Sigmoid colon (tissue), 7 donors: ENCODE measurements around the gene ENG. TPM values are rescaled to one million over a fixed set of nuclear protein-coding genes. Genes with fewer than 3 reads are reported as not detected.
A peak's percentile ranks its signal among the peaks of the same experiment; 100 is the strongest.
"Not testable (repeated sequence)": the region's sequence is repeated elsewhere in the genome, so short reads cannot be mapped to it uniquely, and the experiment has no call there.

Source experiments
- DNase-seq: peaks from one replicate; pipeline ENCODE4 v3.0.0-alpha.2; 2019
- H3K27ac ChIP-seq, 4 donors: fragments of 200-600 bp; sonication (generic); one replicate each; pipeline ENCODE4 v1.5.1; 2016 to 2019; ENCODE audit warnings: mild to moderate bottlenecking in 1 of 4
- H3K27me3 ChIP-seq, 3 donors: fragments of 200-600 bp; sonication (generic); one replicate each; pipeline ENCODE4 v1.5.1; 2019; ENCODE audit warnings: mild to moderate bottlenecking in 1 of 3
- H3K36me3 ChIP-seq, 4 donors: fragments of 200-600 bp; sonication (generic); one replicate each; pipeline ENCODE4 v1.5.1; 2016 to 2019
- H3K4me1 ChIP-seq, 4 donors: fragments of 200-600 bp; sonication (generic); one replicate each; pipeline ENCODE4 v1.5.1; 2017 to 2019
- H3K4me3 ChIP-seq, 4 donors: fragments of 200-600 bp; sonication (generic); one replicate each; pipeline ENCODE4 v1.5.1; 2017 to 2019; ENCODE audit warnings: mild to moderate bottlenecking in 2 of 4, moderate library complexity in 1 of 4
- H3K9me3 ChIP-seq, 4 donors: fragments of 200-600 bp in 3 of 4; sonication (generic) in 3 of 4; one replicate each; pipeline versions ENCODE4 v1.5.1 to v1.6.1; 2013 to 2019
- EP300 ChIP-seq, 4 donors: sonication (generic); formaldehyde crosslinking; IDR thresholded peaks; one replicate each; pipeline ENCODE4 v1.6.1; 2017; ENCODE audit warnings: antibody characterized with exemption in 4 of 4
- POLR2A ChIP-seq, 2 donors: fragments of 450-650 bp; IDR thresholded peaks; one replicate each; pipeline ENCODE4 v1.6.1; 2016; ENCODE audit warnings: antibody characterized with exemption in 2 of 2, mild to moderate bottlenecking in 2 of 2, moderate library complexity in 2 of 2
- POLR2AphosphoS5 ChIP-seq, 4 donors: sonication (generic); formaldehyde crosslinking; IDR thresholded peaks; one replicate each; pipeline ENCODE4 v1.6.1; 2017; ENCODE audit warnings: antibody characterized with exemption in 4 of 4
- WGBS, 2 donors: extraction: QIAGEN DNeasy Blood & Tissue Kit; methylation state at CpG; one replicate each; pipeline ENCODE4 v1.1.7; 2013; 5-methylcytosine and 5-hydroxymethylcytosine counted together
- intact Hi-C: fragments of 100-400 bp; cut with DNase I; formaldehyde crosslinking; loops from one replicate; pipeline ENCODE4 v1.15.1; 2023
- polyA plus RNA-seq, 3 donors: library from polyadenylated mRNA; stranded (reverse); fragments of 200-250 nt; gene quantifications; one replicate each; pipeline ENCODE4 v1.2.3, GENCODE V29; 2013
- total RNA-seq, 4 donors: library from RNA; depleted of rRNA; stranded (reverse); fragments of >200 nt; gene quantifications; one replicate each; pipeline ENCODE4 v1.1.0, GENCODE V29; 2016
- TF ChIP-seq, protein P1 (sequence below), 4 experiments: fragments of 450-650 bp in 3 of 4; fragments of 200-600 bp in 1 of 4; IDR thresholded peaks; one replicate each; pipeline ENCODE4 v1.5.1; 2016 to 2019; ENCODE audit warnings: antibody characterized with exemption in 4 of 4, mild to moderate bottlenecking in 3 of 4, moderate library complexity in 2 of 4
- donor health status: healthy with polysubstance abuse.
- donor health status: Bipolar disorder and iron deficiency.
- donor health status: healthy.

Gene ENG
- total and polyA plus RNA-seq, 7 donors, result 5.4 to 50.4 (median 22.7) TPM

DNA sequence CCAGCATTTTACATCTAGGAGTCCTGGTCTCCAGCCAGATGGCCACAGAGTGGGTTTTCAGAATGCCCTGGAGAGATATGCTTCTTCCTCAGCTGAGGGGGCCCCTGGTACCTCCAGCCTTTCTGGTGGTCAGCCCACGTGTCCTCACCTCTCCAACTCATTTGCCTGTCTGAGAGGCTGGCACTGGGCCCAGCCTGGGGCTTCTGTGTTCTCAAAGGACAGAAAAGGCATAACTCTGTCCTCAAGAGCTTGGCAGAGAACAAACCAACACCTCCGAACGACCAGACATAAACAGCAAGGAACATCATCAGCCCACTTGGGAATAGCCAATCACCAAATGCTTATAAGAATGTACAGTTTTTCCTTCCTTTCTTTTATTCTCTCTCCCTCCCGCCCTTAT, 17.1 kb downstream of the ENG start:
- Histone ChIP-seq H3K27ac (peak overlapping the region; percentile 70 to 87 (median 81)), H3K9me3 (no peaks in the 10 kb centered on the region), H3K27me3 (no peaks in the 10 kb centered on the region), H3K36me3 (no peaks in the 10 kb centered on the region), H3K4me3 (no peak overlapping the region), H3K4me1 (peaks cover 0 to 48% (median 37%) of the 10 kb centered on the region in 4 donors)
- WGBS, 2 donors, result 66 to 69% methylated on average over 4 of the region's 4 CpGs
- TF ChIP-seq EP300 (IDR thresholded peaks at IDR 0.05), result no peak
- TF ChIP-seq, protein P1, sequence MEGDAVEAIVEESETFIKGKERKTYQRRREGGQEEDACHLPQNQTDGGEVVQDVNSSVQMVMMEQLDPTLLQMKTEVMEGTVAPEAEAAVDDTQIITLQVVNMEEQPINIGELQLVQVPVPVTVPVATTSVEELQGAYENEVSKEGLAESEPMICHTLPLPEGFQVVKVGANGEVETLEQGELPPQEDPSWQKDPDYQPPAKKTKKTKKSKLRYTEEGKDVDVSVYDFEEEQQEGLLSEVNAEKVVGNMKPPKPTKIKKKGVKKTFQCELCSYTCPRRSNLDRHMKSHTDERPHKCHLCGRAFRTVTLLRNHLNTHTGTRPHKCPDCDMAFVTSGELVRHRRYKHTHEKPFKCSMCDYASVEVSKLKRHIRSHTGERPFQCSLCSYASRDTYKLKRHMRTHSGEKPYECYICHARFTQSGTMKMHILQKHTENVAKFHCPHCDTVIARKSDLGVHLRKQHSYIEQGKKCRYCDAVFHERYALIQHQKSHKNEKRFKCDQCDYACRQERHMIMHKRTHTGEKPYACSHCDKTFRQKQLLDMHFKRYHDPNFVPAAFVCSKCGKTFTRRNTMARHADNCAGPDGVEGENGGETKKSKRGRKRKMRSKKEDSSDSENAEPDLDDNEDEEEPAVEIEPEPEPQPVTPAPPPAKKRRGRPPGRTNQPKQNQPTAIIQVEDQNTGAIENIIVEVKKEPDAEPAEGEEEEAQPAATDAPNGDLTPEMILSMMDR (IDR thresholded peaks at IDR 0.05), result no peak
- TF ChIP-seq POLR2AphosphoS5 (IDR thresholded peaks at IDR 0.05), result no peak
- intact Hi-C loops, result no loop called here
- no peak for DNase-seq

DNA sequence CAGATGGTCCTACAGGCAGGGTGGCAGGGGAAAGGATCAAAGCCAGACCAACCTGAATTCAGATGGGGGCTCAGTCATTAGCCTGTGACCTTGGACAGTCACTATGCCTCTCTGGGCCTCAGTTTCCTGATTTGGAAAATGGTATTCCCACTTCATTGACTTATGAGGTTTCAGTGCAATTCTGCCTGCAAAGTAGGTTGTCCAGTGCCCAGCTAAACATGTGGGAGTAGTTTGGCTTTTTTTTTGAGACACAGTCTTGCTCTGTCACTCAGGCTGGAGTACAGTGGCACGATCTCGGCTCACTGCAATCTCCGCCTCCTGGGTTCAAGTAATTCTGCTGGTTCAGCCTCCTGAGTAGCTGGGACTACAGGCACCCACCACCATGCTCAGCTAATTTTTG, 17.9 kb downstream of the ENG start:
- peaks cover 0 to 48% (median 37%) of the 10 kb centered on the region in 4 donors for H3K4me1 ChIP-seq
- H3K27me3 ChIP-seq, H3K36me3 ChIP-seq, intact Hi-C loops, H3K9me3 ChIP-seq, DNase-seq: not testable (repeated sequence)
- WGBS, 2 donors, result 90% methylated on average over 3 of the region's 3 CpGs
- H3K4me3 ChIP-seq, result peak overlapping the region in 1 of 4 donors; percentile 9
- peak overlapping the region; percentile 70 to 87 (median 81) for H3K27ac ChIP-seq

DNA sequence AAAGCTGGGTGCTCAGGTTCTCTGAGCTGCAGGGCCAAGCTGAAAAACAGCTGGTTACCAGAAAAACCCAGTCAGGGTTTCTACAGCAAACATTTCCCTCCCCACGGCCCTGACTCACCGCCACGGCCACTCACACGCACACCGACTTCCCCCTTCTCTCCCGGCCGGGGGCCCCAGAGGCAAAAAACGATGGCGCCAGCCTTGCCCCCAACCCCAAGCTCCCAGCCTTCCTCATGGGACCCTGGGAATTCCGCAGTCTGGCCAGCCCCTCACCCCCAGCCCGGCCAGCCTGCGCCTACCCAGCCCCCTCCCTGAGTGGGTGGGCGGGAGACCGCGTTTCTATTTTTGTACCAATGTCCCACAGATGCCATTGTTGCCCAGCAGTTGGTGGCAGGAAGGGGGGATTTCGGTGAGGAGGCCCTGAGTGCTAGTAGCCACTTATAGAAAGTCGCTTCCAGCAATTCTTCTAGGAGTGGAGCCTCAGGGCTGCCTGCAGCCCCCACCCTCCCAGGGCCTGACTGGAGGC, 18.4 kb downstream of the ENG start:
- Histone ChIP-seq H3K36me3 (no peaks in the 10 kb centered on the region), H3K9me3 (no peaks in the 10 kb centered on the region), H3K4me1 (peaks cover 0 to 48% (median 37%) of the 10 kb centered on the region in 4 donors), H3K4me3 (peak overlapping the region in 1 of 4 donors; percentile 9), H3K27me3 (no peaks in the 10 kb centered on the region), H3K27ac (peak overlapping the region; percentile 70 to 87 (median 81))
- intact Hi-C loops, result no loop called here
- DNase-seq, result peak; percentile 88
- no peak for TF ChIP-seq EP300 (IDR thresholded peaks at IDR 0.05)
- TF ChIP-seq POLR2A (IDR thresholded peaks at IDR 0.05), result no peak
- no peak for TF ChIP-seq POLR2AphosphoS5 (IDR thresholded peaks at IDR 0.05)
- TF ChIP-seq, protein P1 (IDR thresholded peaks at IDR 0.05), result no peak
- 47 to 72% methylated on average over 17 of the region's 17 CpGs for WGBS, 2 donors

DNA sequence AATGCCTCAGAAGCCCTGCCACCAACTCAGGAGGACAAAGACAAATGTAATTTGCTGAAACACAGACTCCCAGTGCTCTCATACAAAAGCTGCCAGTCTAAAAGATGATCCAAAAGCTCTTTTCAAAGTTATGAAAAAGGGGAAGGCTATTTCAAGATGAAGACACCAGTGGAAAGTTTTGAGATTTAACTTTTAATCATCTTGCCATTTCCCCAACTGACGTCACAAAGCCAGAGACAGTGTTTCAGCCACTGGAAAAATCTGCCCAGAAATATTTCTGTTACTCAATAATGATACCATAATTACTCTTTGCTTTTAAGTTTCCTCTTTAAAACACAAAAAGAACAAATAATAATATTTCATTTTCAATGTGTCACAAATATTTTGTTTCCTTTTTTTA, 20.9 kb downstream of the ENG start:
- intact Hi-C loops, result no loop called here
- no peak for DNase-seq
- no peaks in the 10 kb centered on the region for H3K36me3 ChIP-seq
- H3K27me3 ChIP-seq, result peaks cover 0 to 5% (median 0%) of the 10 kb centered on the region in 3 donors
- H3K27ac ChIP-seq, result peak overlapping the region; percentile 53 to 87 (median 81)
- H3K9me3 ChIP-seq, result no peaks in the 10 kb centered on the region
- TF ChIP-seq EP300 (IDR thresholded peaks at IDR 0.05) (no peak), POLR2AphosphoS5 (IDR thresholded peaks at IDR 0.05) (peak in 2 of 4 donors; percentile 19 to 22), POLR2A (IDR thresholded peaks at IDR 0.05) (no peak)
- TF ChIP-seq, protein P1 (IDR thresholded peaks at IDR 0.05), result no peak
- no peak overlapping the region for H3K4me3 ChIP-seq
- H3K4me1 ChIP-seq, result peaks cover 0 to 52% (median 42%) of the 10 kb centered on the region in 4 donors
- WGBS, 2 donors, result 48 to 49% methylated on average over 1 of the region's 1 CpG

DNA sequence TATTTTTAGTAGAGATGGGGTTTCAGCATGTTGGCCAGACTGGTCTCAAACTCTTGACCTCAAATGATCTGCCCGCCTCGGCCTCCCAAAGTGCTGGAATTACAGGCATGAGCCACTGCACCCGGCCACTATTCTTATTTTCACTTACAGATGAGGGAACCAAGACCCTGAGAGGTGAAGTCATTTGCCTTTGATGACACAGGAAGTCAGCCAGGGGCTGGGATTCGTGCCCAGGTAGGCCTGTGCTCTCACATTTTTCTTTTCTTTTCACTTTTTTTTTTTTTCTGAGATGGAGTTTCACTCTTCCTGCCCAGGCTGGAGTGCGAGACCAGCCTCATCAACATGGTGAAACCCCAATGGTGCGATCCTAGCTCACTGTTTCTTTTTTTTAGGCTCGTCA, 22.2 kb downstream of the ENG start:
- no peak for DNase-seq

More for the DNA sequence above, 22.2 kb downstream of the ENG start:
- H3K4me1 ChIP-seq, result peaks cover 0 to 47% (median 41%) of the 10 kb centered on the region in 4 donors
- H3K4me3 ChIP-seq, result no peak overlapping the region
- intact Hi-C loops, result no loop called here
- H3K27me3 ChIP-seq, result peaks cover 0 to 17% (median 1%) of the 10 kb centered on the region in 3 donors
- H3K27ac ChIP-seq, result peak overlapping the region in 3 of 4 donors; percentile 78 to 87 (median 84)
- 71 to 80% methylated on average over 7 of the region's 7 CpGs for WGBS, 2 donors
- no peaks in the 10 kb centered on the region for H3K9me3 ChIP-seq
- no peaks in the 10 kb centered on the region for H3K36me3 ChIP-seq
- no peak for TF ChIP-seq POLR2AphosphoS5 (IDR thresholded peaks at IDR 0.05)
- TF ChIP-seq POLR2A (IDR thresholded peaks at IDR 0.05), result no peak
- TF ChIP-seq EP300 (IDR thresholded peaks at IDR 0.05), result no peak
- TF ChIP-seq, protein P1 (IDR thresholded peaks at IDR 0.05), result no peak
